Stimulated activated CD8-positive, alpha-beta memory T cell treated with anti-CD3 and anti-CD28 coated beads, Interleukin-4, amount 100 ng/mL, for 24 hours (primary cell): ENCODE results near the gene ARMCX4.
"Not testable (repeated sequence)": the region's sequence is repeated elsewhere in the genome, so short reads cannot be mapped to it uniquely, and the experiment has no call there.

ENCODE experiments used
- DNase-seq: peaks from one replicate; pipeline ENCODE4 v3.0.0-alpha.2; 2020; ENCODE audit warnings: low read depth

The ARMCX4 gene

GRCh38 chrX:101485212-101485949, at the start of gene ARMCX4:
Gene ARMCX4 (plus strand): TSS chrX:101485456. CDS start chrX:101488590, 3,134 bp downstream.
- DNase-seq = peak; percentile 25

- DNase-seq = no peak
Observed at GRCh38 chrX:101442085-101442484, 43.2 kb upstream of the ARMCX4 start.

GRCh38 chrX:101449279-101449678, 36.0 kb upstream of the ARMCX4 start:
- no peak for DNase-seq

- no peak for DNase-seq
Observed at GRCh38 chrX:101450085-101450484, 35.2 kb upstream of the ARMCX4 start.

GRCh38 chrX:101450961-101451360, 34.3 kb upstream of the ARMCX4 start:
- DNase-seq = no peak

DNA sequence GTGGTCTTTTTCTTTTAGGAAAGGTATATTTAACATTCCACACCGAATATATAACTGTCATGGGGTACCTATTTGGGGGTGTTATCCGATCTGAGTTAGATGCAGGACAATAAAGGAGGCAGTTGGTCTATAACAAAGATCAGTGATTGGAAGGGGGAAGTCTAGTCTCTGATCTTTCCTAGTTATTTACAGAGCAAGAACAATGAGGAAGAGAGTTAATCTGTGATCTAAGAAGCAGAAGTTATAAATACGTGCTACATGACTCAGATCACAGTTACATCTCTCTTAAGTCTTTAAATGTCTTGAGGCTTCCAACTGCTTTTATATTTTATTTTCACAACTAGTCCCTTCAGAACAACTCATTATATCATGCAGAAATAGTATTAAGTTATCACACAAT, 33.2 kb upstream of the ARMCX4 start:
- no peak for DNase-seq

DNA sequence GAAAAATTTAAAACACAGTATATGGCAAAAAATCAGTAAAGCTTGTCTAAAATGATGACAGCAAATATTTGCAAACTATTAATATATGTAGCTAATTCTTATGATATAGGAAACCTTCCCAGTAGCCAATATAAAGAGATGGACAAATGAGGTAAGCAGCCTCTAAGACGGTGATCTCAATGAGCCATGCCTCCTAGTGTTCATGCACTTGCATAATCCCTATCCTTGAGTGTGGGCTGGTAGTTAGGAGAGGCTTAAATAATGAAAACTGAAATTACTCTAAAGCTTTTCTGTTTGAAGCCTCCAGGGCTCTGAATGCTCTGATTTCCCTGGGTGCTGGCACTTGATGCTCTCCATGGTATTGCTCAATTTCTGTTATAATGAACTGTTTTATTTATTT, 24.6 kb upstream of the ARMCX4 start:
- DNase-seq = no peak

DNA sequence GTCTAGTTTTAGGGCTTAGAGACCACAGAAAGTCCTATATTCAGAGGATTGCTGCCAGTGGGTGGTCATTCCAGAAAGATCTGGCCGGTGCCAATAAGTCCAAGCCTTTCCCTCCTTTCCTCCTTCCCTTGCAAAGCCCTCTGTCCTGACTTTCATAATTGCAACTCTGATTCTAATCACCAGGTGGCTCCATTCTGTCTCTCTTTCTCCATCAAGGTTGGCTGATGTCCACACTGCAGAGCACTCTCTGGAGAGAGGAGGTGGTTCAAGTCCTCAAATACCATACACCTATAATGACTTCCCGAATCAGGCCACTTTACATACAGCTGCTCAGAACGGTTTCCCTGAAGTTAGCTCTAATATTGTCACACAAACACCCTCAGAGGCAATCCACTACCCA, 22.4 kb upstream of the ARMCX4 start:
- DNase-seq = no peak

DNA sequence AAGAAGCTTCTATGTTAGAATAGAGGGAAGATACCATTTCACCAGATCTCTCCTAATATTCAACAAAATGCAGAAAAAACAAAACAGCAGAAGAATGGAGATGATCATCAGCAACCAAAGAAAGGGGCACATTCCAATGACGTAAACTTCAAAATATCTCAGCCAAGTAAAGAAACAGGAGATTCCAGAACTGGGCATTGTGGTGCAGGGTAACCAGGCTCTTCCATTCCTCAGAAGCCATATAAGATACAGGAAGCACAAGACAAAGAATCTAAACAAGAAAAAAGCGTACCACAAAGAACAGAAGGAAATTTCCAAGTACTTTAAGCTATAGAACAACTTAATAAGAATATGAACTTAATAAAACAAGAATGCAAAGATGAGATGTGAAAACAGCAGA, 6.9 kb upstream of the ARMCX4 start:
- DNase-seq = no peak

GRCh38 chrX:101482296-101482695, 3.0 kb upstream of the ARMCX4 start:
- DNase-seq = no peak

- DNase-seq = no peak
Observed at GRCh38 chrX:101483705-101484104, 1.6 kb upstream of the ARMCX4 start.

DNA sequence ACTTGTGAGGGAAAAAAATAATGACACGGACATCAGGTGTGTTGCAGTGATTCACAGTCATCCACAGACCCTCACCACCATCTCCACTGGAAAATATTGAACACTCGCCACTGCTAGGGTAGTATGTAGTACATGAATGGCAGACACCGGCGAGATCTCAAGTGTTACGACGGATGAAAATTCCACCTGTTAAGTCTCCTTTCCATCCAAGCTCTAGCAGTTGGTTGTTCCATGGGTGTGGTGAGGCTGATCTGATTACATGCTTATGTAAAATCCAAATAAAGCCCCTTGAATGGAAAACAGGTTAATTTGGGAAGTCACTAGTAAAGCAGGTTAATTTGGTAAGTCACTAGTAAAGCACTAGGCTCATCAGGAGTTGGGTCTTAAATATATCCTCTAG, 1.1 kb upstream of the ARMCX4 start:
- no peak for DNase-seq

GRCh38 chrX:101488796-101489195, 3.5 kb downstream of the ARMCX4 start:
- no peak for DNase-seq

GRCh38 chrX:101491943-101492342, 6.7 kb downstream of the ARMCX4 start:
- DNase-seq = no peak

GRCh38 chrX:101493225-101493624, 8.0 kb downstream of the ARMCX4 start:
- DNase-seq = no peak

DNA sequence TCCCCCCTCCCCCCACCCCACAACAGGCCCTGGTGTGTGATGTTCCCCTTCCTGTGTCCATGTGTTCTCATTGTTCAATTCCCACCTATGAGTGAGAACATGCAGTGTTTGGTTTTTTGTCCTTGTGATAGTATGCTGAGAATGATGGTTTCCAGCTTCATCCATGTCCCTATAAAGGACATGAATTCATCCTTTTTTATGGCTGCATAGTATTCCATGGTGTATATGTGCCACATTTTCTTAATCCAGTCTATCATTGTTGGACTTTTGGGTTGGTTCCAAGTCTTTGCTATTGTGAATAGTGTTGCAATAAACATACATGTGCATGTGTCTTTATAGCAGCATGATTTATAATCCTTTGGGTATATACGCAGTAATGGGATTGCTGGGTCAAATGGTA, 17.7 kb downstream of the ARMCX4 start:
- not testable (repeated sequence) for DNase-seq

GRCh38 chrX:101507372-101507771, 22.1 kb downstream of the ARMCX4 start:
- no peak for DNase-seq

DNA sequence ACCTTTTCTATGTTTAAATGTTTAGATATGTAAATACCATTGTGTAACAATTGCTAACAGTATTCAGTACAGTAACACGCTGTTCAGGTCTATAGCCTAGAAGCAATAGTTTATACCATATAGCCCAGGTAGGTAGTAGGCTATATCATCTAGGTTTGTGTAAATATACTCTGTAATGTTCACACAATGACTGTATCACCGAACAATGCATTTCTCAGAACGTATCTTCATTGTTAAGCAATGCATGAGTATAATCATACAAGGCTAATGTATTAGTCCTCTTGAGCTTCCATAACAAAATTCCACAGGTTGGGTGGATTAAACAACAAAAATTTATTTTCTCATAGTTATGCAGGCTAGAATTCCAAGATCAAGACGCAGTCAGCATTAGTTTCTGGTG, 22.7 kb downstream of the ARMCX4 start:
- no peak for DNase-seq

DNA sequence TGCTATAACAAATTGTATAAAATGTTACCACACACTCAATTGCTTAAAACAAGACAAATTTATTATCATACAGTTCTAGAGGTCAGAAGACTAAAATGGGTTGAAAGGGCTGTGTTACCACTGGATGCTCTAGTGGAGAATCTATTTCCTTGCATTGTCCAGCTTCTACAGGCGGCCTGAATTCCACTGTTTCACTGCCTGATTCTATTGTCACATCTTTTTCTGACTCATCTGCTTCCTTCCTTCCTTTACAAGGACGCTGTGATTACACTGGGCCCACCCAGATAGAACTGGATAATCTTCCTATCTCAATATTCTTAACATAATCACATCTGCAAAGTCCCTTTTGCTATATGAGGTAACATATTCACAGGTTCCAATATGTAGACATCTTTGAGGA, 45.7 kb downstream of the ARMCX4 start:
- no peak for DNase-seq
